ENCODE results near the gene MRPS35. TPM values are rescaled to one million over a fixed set of nuclear protein-coding genes. Genes with fewer than 3 reads are reported as not detected.

The MRPS35 gene
- total and polyA plus RNA-seq, 2 donors (not counting 1 experiment from before 2014, with no cell fraction given), result 17.4 to 24.5 TPM

GRCh38 chr12:27730097-27730588 lies 19.5 kb downstream of the MRPS35 start:
- Histone ChIP-seq H2AFZ (ENCODE audit: insufficient read depth, low read depth, low read length, poor library complexity, severe bottlenecking) (no peak overlapping the region), H3K4me2 (replicated peaks; ENCODE audit: low read depth, low read length, poor library complexity, severe bottlenecking) (no peak overlapping the region), H3K27ac (ENCODE audit: low read length in 2 of 2) (no peak overlapping the region), H4K20me1 (ENCODE audit: control insufficient read depth, insufficient read depth, low read length, poor library complexity, severe bottlenecking) (peaks cover 5% of the 10 kb centered on the region), H3K9me3 (ENCODE audit: control extremely low read depth in 1 of 3, control insufficient read depth in 2 of 3, insufficient read depth in 1 of 3, low read length in 2 of 3) (no peaks in the 10 kb centered on the region), H3K79me2 (ENCODE audit: control insufficient read depth, insufficient read depth, low read length) (no peaks in the 10 kb centered on the region), H3K4me3 (ENCODE audit: control extremely low read depth in 1 of 5, extremely low read depth in 1 of 5, insufficient read depth in 1 of 5, low read depth in 2 of 5, low read length in 4 of 5) (no peak overlapping the region), H3K27me3 (replicated peaks in 1 of 4; ENCODE audit: control extremely low read depth in 1 of 4, control insufficient read depth in 3 of 4, insufficient read depth in 4 of 4, low read length in 3 of 4) (no peaks in the 10 kb centered on the region), H3K4me1 (ENCODE audit: control insufficient read depth in 2 of 2, insufficient read depth in 2 of 2, low read length in 2 of 2) (no peaks in the 10 kb centered on the region), H3K9ac (ENCODE audit: low read length) (no peak overlapping the region), H3K36me3 (replicated peaks in 1 of 2; ENCODE audit: control extremely low read depth in 1 of 2, control insufficient read depth in 1 of 2, extremely low read depth in 1 of 2, insufficient read depth in 2 of 2, low read length in 1 of 2) (peaks cover 6 to 25% of the 10 kb centered on the region in 2 experiments)
- ATAC-seq (ENCODE audit: low read depth) (no peak), DNase-seq (no peak)
- TF ChIP-seq CTCF (IDR thresholded peaks at IDR 0.05), result no peak
- TF ChIP-seq EZH2 (IDR thresholded peaks at IDR 0.05; ENCODE audit: borderline replicate concordance, insufficient read depth, low read depth, low read length, poor library complexity, severe bottlenecking), result no peak
- no peak overlapping the region for H3K4me3 Mint-ChIP-seq
- no peaks in the 10 kb centered on the region for H3K9me3 Mint-ChIP-seq (ENCODE audit: insufficient read depth)
- ChIA-PET CTCF (no interaction called here), POLR2A (no interaction called here)
- intact Hi-C loops (cut with micrococcal nuclease), result no loop called here
- no peak overlapping the region for H3K27ac Mint-ChIP-seq
- H3K27me3 Mint-ChIP-seq, result no peaks in the 10 kb centered on the region
- 100% methylated on average over 3 of the region's 4 CpGs for WGBS (ENCODE audit: insufficient coverage)
- no peaks in the 10 kb centered on the region for H3K4me1 Mint-ChIP-seq

DNA sequence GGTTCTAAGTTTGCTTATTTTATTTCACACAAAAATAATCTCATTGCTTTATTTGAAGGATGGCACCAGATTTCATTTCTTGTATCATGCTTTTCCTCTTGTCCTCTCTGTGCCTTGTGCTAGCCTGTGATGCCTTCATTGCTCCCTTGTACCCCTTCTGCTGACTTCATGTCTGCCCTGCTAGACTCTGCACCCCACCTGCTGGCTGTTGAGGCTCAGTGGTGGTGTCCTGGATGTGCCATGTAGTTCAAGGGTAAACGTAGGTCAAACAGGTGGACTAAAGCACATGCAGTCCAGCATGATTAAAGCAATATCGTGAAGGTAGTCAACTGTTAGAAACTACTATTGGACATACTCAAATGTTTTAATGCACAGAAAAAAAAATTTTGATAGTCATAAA lies 21.6 kb downstream of the MRPS35 start:
- DNase-seq (no peak), ATAC-seq (ENCODE audit: low read depth) (no peak)
- no peak for TF ChIP-seq EZH2 (IDR thresholded peaks at IDR 0.05; ENCODE audit: borderline replicate concordance, insufficient read depth, low read depth, low read length, poor library complexity, severe bottlenecking)
- TF ChIP-seq CTCF (IDR thresholded peaks at IDR 0.05), result no peak
- H3K4me1 ChIP-seq (ENCODE audit: control insufficient read depth in 2 of 2, insufficient read depth in 2 of 2, low read length in 2 of 2), result no peaks in the 10 kb centered on the region
- POLR2A ChIA-PET, result no interaction called here
- H3K4me3 ChIP-seq (ENCODE audit: control extremely low read depth in 1 of 5, extremely low read depth in 1 of 5, insufficient read depth in 1 of 5, low read depth in 2 of 5, low read length in 4 of 5), result no peak overlapping the region
- intact Hi-C loops (cut with micrococcal nuclease), result no loop called here
- no peaks in the 10 kb centered on the region for H3K9me3 ChIP-seq (ENCODE audit: control extremely low read depth in 1 of 3, control insufficient read depth in 2 of 3, insufficient read depth in 1 of 3, low read length in 2 of 3)
- no peaks in the 10 kb centered on the region for H3K27me3 ChIP-seq (replicated peaks in 1 of 4; ENCODE audit: control extremely low read depth in 1 of 4, control insufficient read depth in 3 of 4, insufficient read depth in 4 of 4, low read length in 3 of 4)
- Mint-ChIP-seq H3K9me3 (ENCODE audit: insufficient read depth) (no peaks in the 10 kb centered on the region), H3K4me3 (no peak overlapping the region), H3K27me3 (no peaks in the 10 kb centered on the region), H3K27ac (no peak overlapping the region), H3K4me1 (no peaks in the 10 kb centered on the region)
- no peak overlapping the region for H2AFZ ChIP-seq (ENCODE audit: insufficient read depth, low read depth, low read length, poor library complexity, severe bottlenecking)
- WGBS (ENCODE audit: insufficient coverage), result no CpG with 5 or more reads among the region's 2 CpGs
- no peaks in the 10 kb centered on the region for H3K79me2 ChIP-seq (ENCODE audit: control insufficient read depth, insufficient read depth, low read length)
- no peak overlapping the region for H3K4me2 ChIP-seq (replicated peaks; ENCODE audit: low read depth, low read length, poor library complexity, severe bottlenecking)
- CTCF ChIA-PET, result interaction anchor here (0.8 to 5.4 kb wide), 5 partner anchors 89 to 213 kb away, joined by 3 to 59 read pairs (median 19); no protein-coding TSS in a partner anchor
- peaks cover 11 to 24% of the 10 kb centered on the region in 2 experiments for H3K36me3 ChIP-seq (replicated peaks in 1 of 2; ENCODE audit: control extremely low read depth in 1 of 2, control insufficient read depth in 1 of 2, extremely low read depth in 1 of 2, insufficient read depth in 2 of 2, low read length in 1 of 2)
- peaks cover 5% of the 10 kb centered on the region for H4K20me1 ChIP-seq (ENCODE audit: control insufficient read depth, insufficient read depth, low read length, poor library complexity, severe bottlenecking)
- no peak overlapping the region for H3K27ac ChIP-seq (ENCODE audit: low read length in 2 of 2)
- H3K9ac ChIP-seq (ENCODE audit: low read length), result no peak overlapping the region
